Breast epithelium (tissue), 3 donors: Measurements from ENCODE around the gene PLA2G12A.

Source experiments
- POLR2A ChIP-seq: fragments of 450-650 bp; IDR thresholded peaks from one replicate; pipeline ENCODE4 v1.6.1; 2016; ENCODE audit warnings: antibody characterized with exemption, mild to moderate bottlenecking, moderate library complexity
- TF ChIP-seq, protein P1 (sequence below), 3 donors: fragments of 450-650 bp; IDR thresholded peaks; one replicate each; pipeline ENCODE4 v1.5.1; 2016 to 2017; ENCODE audit warnings: antibody characterized with exemption in 3 of 3, mild to moderate bottlenecking in 3 of 3, moderate library complexity in 3 of 3

DNA sequence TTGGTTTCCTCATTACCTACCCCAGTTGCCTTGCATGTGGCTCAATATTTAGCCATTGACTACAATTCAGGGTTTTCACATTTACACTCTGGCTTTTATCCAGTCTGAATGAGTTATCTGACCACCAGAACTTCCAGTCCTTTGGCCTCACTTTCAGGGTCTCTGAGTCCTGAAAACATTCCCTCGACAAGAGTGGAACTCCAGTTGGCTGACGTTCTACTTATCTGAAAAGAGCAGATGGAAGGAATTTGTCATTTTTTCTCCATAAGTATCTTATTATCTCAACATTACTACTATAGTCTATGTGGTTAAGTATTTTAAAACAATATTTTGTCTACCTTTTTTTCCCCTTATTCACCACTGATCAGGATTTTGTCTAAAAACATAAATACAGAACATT lies 21.4 kb downstream of the PLA2G12A start:
- TF ChIP-seq, protein P1, sequence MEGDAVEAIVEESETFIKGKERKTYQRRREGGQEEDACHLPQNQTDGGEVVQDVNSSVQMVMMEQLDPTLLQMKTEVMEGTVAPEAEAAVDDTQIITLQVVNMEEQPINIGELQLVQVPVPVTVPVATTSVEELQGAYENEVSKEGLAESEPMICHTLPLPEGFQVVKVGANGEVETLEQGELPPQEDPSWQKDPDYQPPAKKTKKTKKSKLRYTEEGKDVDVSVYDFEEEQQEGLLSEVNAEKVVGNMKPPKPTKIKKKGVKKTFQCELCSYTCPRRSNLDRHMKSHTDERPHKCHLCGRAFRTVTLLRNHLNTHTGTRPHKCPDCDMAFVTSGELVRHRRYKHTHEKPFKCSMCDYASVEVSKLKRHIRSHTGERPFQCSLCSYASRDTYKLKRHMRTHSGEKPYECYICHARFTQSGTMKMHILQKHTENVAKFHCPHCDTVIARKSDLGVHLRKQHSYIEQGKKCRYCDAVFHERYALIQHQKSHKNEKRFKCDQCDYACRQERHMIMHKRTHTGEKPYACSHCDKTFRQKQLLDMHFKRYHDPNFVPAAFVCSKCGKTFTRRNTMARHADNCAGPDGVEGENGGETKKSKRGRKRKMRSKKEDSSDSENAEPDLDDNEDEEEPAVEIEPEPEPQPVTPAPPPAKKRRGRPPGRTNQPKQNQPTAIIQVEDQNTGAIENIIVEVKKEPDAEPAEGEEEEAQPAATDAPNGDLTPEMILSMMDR (IDR thresholded peaks at IDR 0.05): no peak
- no peak for TF ChIP-seq POLR2A
